MM.1S (cell line): ENCODE measurements around the gene NGB.

Experiments used
- DNase-seq: peaks from one replicate; pipeline ENCODE4 v3.0.0-alpha.2; 2015
- H2AFZ ChIP-seq: fragments of 300-600 bp; sonication (generic); 2 replicates; pipeline ENCODE4 v1.6.0; 2016; ENCODE audit warnings: antibody characterized with exemption, low read length
- H3F3A ChIP-seq: fragments of 300-600 bp; sonication (generic); 2 replicates; pipeline ENCODE4 v1.6.1; 2016; ENCODE audit warnings: mild to moderate bottlenecking, antibody characterized with exemption, low read length, moderate library complexity, mixed read lengths; ENCODE audit not compliant: insufficient read depth
- H3K27ac ChIP-seq: fragments of 300-600 bp; sonication (generic); 2 replicates; pipeline ENCODE4 v1.5.1; 2016; ENCODE audit warnings: mild to moderate bottlenecking, low read length
- H3K27me3 ChIP-seq: fragments of 300-600 bp; sonication (generic); replicated peaks from 2 replicates; pipeline ENCODE4 v1.6.0; 2016; ENCODE audit warnings: low read length; ENCODE audit not compliant: insufficient read depth
- H3K36me3 ChIP-seq: fragments of 300-600 bp; sonication (generic); replicated peaks from 2 replicates; pipeline ENCODE4 v1.6.1; 2016; ENCODE audit warnings: mild to moderate bottlenecking, low read length, mixed read lengths; ENCODE audit not compliant: insufficient read depth
- H3K4me1 ChIP-seq: fragments of 300-600 bp; sonication (generic); 2 replicates; pipeline ENCODE4 v1.6.1; 2016; ENCODE audit warnings: low read length, mixed read lengths
- H3K4me2 ChIP-seq: fragments of 300-600 bp; sonication (generic); 2 replicates; pipeline ENCODE4 v1.6.0; 2016; ENCODE audit warnings: low read depth, low read length
- H3K4me3 ChIP-seq: fragments of 300-600 bp; sonication (generic); 2 replicates; pipeline ENCODE4 v1.5.1; 2016; ENCODE audit warnings: low read length, mixed read lengths
- H3K79me2 ChIP-seq: fragments of 300-600 bp; sonication (generic); 2 replicates; pipeline ENCODE4 v1.6.1; 2016; ENCODE audit warnings: mixed run types, low read length, mixed read lengths
- H3K9ac ChIP-seq: fragments of 300-600 bp; sonication (generic); 2 replicates; pipeline ENCODE4 v1.6.1; 2016; ENCODE audit warnings: low read length, mixed read lengths
- H3K9me2 ChIP-seq: fragments of 300-600 bp; sonication (generic); replicated peaks from 2 replicates; pipeline ENCODE4 v1.6.1; 2016; ENCODE audit warnings: mild to moderate bottlenecking, low read length, mixed read lengths; ENCODE audit not compliant: insufficient read depth
- H3K9me3 ChIP-seq: fragments of 300-600 bp; sonication (generic); replicated peaks from 2 replicates; pipeline ENCODE4 v1.6.1; 2016; ENCODE audit warnings: mild to moderate bottlenecking, low read length, mixed read lengths; ENCODE audit not compliant: insufficient read depth
- H4K20me1 ChIP-seq: fragments of 300-600 bp; sonication (generic); 2 replicates; pipeline ENCODE4 v1.6.1; 2016; ENCODE audit warnings: mild to moderate bottlenecking, low read length, moderate library complexity, mixed read lengths; ENCODE audit not compliant: insufficient read depth
- EZH2 ChIP-seq: fragments of 300-600 bp; sonication (generic); optimal IDR thresholded peaks from 2 replicates; pipeline ENCODE3; 2017; ENCODE audit warnings: low read depth, mild to moderate bottlenecking, antibody characterized with exemption, low read length, mixed read lengths
- EZH2phosphoT487 ChIP-seq: fragments of 300-600 bp; sonication (generic); IDR thresholded peaks from 2 replicates; pipeline ENCODE4 v1.6.1; 2018; ENCODE audit warnings: antibody characterized with exemption, low read length
- TF ChIP-seq, protein P1 (sequence below): fragments of 300-600 bp; sonication (generic); IDR thresholded peaks from 2 replicates; pipeline ENCODE4 v1.5.1; 2016; ENCODE audit warnings: antibody characterized with exemption, low read length, mixed read lengths

NGB gene

DNA sequence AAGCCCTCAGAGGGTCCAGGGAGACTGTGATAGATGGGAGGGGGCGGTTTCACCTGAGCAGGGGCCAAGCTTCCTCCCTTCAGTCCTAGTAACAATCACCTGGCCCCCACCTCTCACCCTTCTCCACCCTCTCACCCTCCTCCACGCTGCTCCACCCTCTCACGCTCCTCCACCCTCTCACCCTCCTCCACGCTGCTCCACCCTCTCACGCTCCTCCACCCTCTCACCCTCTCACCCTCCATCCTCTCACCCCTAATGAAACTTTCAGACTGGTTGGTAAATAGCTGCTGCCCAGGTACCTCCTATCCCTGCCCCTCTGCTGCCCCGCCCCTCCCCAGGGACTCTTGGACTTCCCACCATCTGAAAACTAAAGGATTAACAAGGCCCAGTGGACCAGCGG lies 34.2 kb downstream of the NGB start:
- TF ChIP-seq, protein P1, sequence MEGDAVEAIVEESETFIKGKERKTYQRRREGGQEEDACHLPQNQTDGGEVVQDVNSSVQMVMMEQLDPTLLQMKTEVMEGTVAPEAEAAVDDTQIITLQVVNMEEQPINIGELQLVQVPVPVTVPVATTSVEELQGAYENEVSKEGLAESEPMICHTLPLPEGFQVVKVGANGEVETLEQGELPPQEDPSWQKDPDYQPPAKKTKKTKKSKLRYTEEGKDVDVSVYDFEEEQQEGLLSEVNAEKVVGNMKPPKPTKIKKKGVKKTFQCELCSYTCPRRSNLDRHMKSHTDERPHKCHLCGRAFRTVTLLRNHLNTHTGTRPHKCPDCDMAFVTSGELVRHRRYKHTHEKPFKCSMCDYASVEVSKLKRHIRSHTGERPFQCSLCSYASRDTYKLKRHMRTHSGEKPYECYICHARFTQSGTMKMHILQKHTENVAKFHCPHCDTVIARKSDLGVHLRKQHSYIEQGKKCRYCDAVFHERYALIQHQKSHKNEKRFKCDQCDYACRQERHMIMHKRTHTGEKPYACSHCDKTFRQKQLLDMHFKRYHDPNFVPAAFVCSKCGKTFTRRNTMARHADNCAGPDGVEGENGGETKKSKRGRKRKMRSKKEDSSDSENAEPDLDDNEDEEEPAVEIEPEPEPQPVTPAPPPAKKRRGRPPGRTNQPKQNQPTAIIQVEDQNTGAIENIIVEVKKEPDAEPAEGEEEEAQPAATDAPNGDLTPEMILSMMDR, result no peak
- no peak for TF ChIP-seq EZH2phosphoT487
- no peak for TF ChIP-seq EZH2
- no peaks in the 10 kb centered on the region for H3K36me3 ChIP-seq
- no peaks in the 10 kb centered on the region for H3K79me2 ChIP-seq
- no peak overlapping the region for H3K9ac ChIP-seq
- H2AFZ ChIP-seq, result no peak overlapping the region
- H4K20me1 ChIP-seq, result no peaks in the 10 kb centered on the region
- H3K9me2 ChIP-seq, result no peaks in the 10 kb centered on the region
- H3K4me2 ChIP-seq, result no peak overlapping the region
- H3K27me3 ChIP-seq, result no peaks in the 10 kb centered on the region
- no peaks in the 10 kb centered on the region for H3K4me1 ChIP-seq
- no peak overlapping the region for H3K4me3 ChIP-seq
- H3F3A ChIP-seq, result no peaks in the 10 kb centered on the region
- no peak for DNase-seq
- no peak overlapping the region for H3K27ac ChIP-seq
- no peaks in the 10 kb centered on the region for H3K9me3 ChIP-seq

DNA sequence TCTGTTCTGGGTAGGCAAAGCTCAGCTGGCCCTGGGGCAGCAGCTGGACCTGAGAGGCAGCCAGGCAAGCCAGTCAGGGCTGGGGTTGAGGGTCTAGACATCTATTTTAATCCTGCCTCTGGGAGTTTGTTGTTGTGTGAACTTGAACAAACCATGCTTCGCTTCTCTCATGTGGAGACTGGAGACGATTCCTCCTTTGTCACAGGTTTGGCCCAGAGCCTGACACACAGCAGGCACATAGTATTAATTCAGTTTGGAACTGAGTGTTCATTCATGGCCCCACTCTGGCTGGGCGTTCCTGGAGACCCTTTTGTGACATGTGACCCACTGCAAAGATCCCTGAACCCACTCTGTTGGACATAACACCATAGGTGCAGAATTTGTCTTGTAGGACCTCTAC lies 39.3 kb downstream of the NGB start:
- H3K9me2 ChIP-seq, result no peaks in the 10 kb centered on the region
- no peaks in the 10 kb centered on the region for H3K27me3 ChIP-seq
- no peak overlapping the region for H2AFZ ChIP-seq
- H3K4me2 ChIP-seq, result no peak overlapping the region
- no peaks in the 10 kb centered on the region for H3K79me2 ChIP-seq
- H3K4me1 ChIP-seq, result no peaks in the 10 kb centered on the region
- no peaks in the 10 kb centered on the region for H4K20me1 ChIP-seq
- no peaks in the 10 kb centered on the region for H3K9me3 ChIP-seq
- H3K36me3 ChIP-seq, result no peaks in the 10 kb centered on the region
- DNase-seq, result no peak
- TF ChIP-seq EZH2phosphoT487 (no peak), EZH2 (no peak)
- TF ChIP-seq, protein P1, result no peak
- H3K9ac ChIP-seq, result no peak overlapping the region
- H3K4me3 ChIP-seq, result no peak overlapping the region
- H3F3A ChIP-seq, result no peaks in the 10 kb centered on the region
- H3K27ac ChIP-seq, result no peak overlapping the region

DNA sequence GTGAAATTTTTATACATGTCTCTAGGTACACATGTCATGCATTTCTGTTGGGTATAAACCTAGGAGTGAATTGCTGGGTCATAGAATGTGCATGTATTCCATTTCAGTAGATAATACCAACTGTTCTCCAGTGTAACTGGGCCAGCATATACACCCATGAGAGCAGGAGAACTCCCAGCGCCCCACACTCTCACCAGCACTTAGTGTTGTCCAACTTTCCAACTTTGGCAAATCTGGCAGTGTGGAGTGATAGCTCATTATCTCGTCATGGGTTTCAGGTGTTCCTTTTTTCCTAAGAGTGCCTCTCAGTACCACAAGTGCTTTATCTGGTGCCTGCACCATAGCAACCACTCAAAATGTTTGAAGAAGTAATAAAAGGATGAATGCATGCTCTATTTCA lies 40.1 kb downstream of the NGB start:
- H3K9me3 ChIP-seq, result no peaks in the 10 kb centered on the region
- no peak for DNase-seq
- H3K4me3 ChIP-seq, result no peak overlapping the region
- no peaks in the 10 kb centered on the region for H3F3A ChIP-seq
- H3K9me2 ChIP-seq, result no peaks in the 10 kb centered on the region
- H3K79me2 ChIP-seq, result no peaks in the 10 kb centered on the region
- H4K20me1 ChIP-seq, result no peaks in the 10 kb centered on the region
- H3K36me3 ChIP-seq, result no peaks in the 10 kb centered on the region
- TF ChIP-seq EZH2 (no peak), EZH2phosphoT487 (no peak)
- TF ChIP-seq, protein P1, result no peak
- H3K4me2 ChIP-seq, result no peak overlapping the region
- no peaks in the 10 kb centered on the region for H3K27me3 ChIP-seq
- H3K4me1 ChIP-seq, result no peaks in the 10 kb centered on the region
- H3K27ac ChIP-seq, result no peak overlapping the region
- no peak overlapping the region for H3K9ac ChIP-seq
- H2AFZ ChIP-seq, result no peak overlapping the region
